PFSK-1 (cell line): ENCODE data around the gene TBCEL.

Source experiments
- POLR2AphosphoS5 ChIP-seq: IDR thresholded peaks from 2 replicates; pipeline ENCODE4 v1.6.1; 2012; ENCODE audit warnings: low read depth, mild to moderate bottlenecking, control low read depth, low read length, moderate library complexity
- SIN3A ChIP-seq: IDR thresholded peaks from 2 replicates; pipeline ENCODE4 v1.6.1; 2012; ENCODE audit warnings: mild to moderate bottlenecking, low read length, moderate library complexity, borderline replicate concordance; ENCODE audit not compliant: insufficient read depth

GRCh38 chr11:121047926-121048325, 24.0 kb downstream of the TBCEL start:
- TF ChIP-seq POLR2AphosphoS5: no peak
- no peak for TF ChIP-seq SIN3A
